Activated CD8-positive, alpha-beta memory T cell treated with anti-CD3 and anti-CD28 coated beads, Interleukin-2, amount 10 ng/mL, durations not matched to agents 7 days and 5 days (primary cell): ENCODE measurements around the gene ACOT8. TPM values are rescaled to one million over a fixed set of nuclear protein-coding genes. Genes with fewer than 3 reads are reported as not detected.
"Not testable (repeated sequence)": the region's sequence is repeated elsewhere in the genome, so short reads cannot be mapped to it uniquely, and the experiment has no call there.

Experiments
- ATAC-seq: fragments of 150-1000 bp; cut with Tn5 transposase; one replicate; pipeline ENCODE4 v1.10.0; 2021; ENCODE audit warnings: moderate library complexity
- CTCF ChIA-PET: fragments of 350-600 bp; sonication (Branson Sonifier 250); formaldehyde crosslinking; loops from one replicate; lab custom pipeline; 2021; ENCODE audit warnings: antibody characterized with exemption; lab: Charles Lee
- DNase-seq: peaks from one replicate; pipeline ENCODE4 v3.0.0-alpha.2; 2020
- H3K27ac Mint-ChIP-seq: one replicate; pipeline ENCODE4 v1.8.0; 2021; ENCODE audit warnings: mild to moderate bottlenecking, mixed read lengths
- H3K27me3 Mint-ChIP-seq: one replicate; pipeline ENCODE4 v1.8.0; 2021; ENCODE audit warnings: mixed read lengths
- H3K36me3 Mint-ChIP-seq: one replicate; pipeline ENCODE4 v1.8.0; 2021; ENCODE audit warnings: mild to moderate bottlenecking, mixed read lengths
- H3K4me1 Mint-ChIP-seq: one replicate; pipeline ENCODE4 v1.8.0; 2021; ENCODE audit warnings: mixed read lengths
- H3K4me3 Mint-ChIP-seq: one replicate; pipeline ENCODE4 v1.8.0; 2021; ENCODE audit warnings: mild to moderate bottlenecking, moderate library complexity, mixed read lengths
- H3K9me3 Mint-ChIP-seq: one replicate; pipeline ENCODE4 v1.8.0; 2022; ENCODE audit warnings: low read depth, mixed read lengths
- total RNA-seq, 2 experiments: library from RNA; stranded (reverse); gene quantifications; one replicate each; pipeline ENCODE4 v1.2.3, GENCODE V29; 2021

ACOT8 gene
- total RNA-seq, 2 experiments from 2014 or later: 36.1 TPM

GRCh38 chr20:45812157-45813005 is 44.8 kb downstream of the ACOT8 start, which contains the start of gene UBE2C:
Gene UBE2C (plus strand): TSS chr20:45812644. CDS start chr20:45812696, 52 bp downstream.
- CTCF ChIA-PET: interaction anchor here (1.1 to 5.4 kb wide), 10 partner anchors 12 to 159 kb away, joined by 3 to 30 read pairs (median 4); partner anchors contain the start of gene PCIF1
- H3K36me3 Mint-ChIP-seq: peaks cover 57% of the 10 kb centered on the region
- ATAC-seq (peak; percentile 99), DNase-seq (peak; percentile 99)
- peaks cover 30% of the 10 kb centered on the region for H3K4me1 Mint-ChIP-seq
- no peaks in the 10 kb centered on the region for H3K27me3 Mint-ChIP-seq
- H3K27ac Mint-ChIP-seq: peak within 1 kb of the TSS; percentile 88
- no peaks in the 10 kb centered on the region for H3K9me3 Mint-ChIP-seq
- H3K4me3 Mint-ChIP-seq: peak within 1 kb of the TSS; percentile 99

GRCh38 chr20:45810191-45810970 is 46.8 kb downstream of the ACOT8 start:
- no peak for ATAC-seq
- H3K4me3 Mint-ChIP-seq: no peak overlapping the region
- peaks cover 47% of the 10 kb centered on the region for H3K36me3 Mint-ChIP-seq
- no peaks in the 10 kb centered on the region for H3K27me3 Mint-ChIP-seq
- peak overlapping the region; percentile 39 for H3K27ac Mint-ChIP-seq
- CTCF ChIA-PET: interaction anchor here (0.9 to 3.6 kb wide), 3 partner anchors 11 to 125 kb away, joined by 3 to 22 read pairs (median 8); no protein-coding TSS in a partner anchor
- H3K4me1 Mint-ChIP-seq: peaks cover 22% of the 10 kb centered on the region
- no peaks in the 10 kb centered on the region for H3K9me3 Mint-ChIP-seq
- DNase-seq: no peak

- Mint-ChIP-seq H3K4me3 (no peak overlapping the region), H3K27me3 (no peaks in the 10 kb centered on the region), H3K27ac (no peak overlapping the region), H3K9me3 (no peaks in the 10 kb centered on the region), H3K4me1 (peaks cover 9% of the 10 kb centered on the region), H3K36me3 (peaks cover 20% of the 10 kb centered on the region)
- CTCF ChIA-PET: interaction anchor here (1.1 to 3.2 kb wide), 2 partner anchors 31 to 168 kb away, joined by 3 to 9 read pairs; no protein-coding TSS in a partner anchor
- ATAC-seq (no peak), DNase-seq (no peak)
These were observed 55.3 kb downstream of the ACOT8 start for GRCh38 chr20:45801851-45802250.

- peak overlapping the region; percentile 65 for H3K27ac Mint-ChIP-seq
- peaks cover 31% of the 10 kb centered on the region for H3K36me3 Mint-ChIP-seq
- no peaks in the 10 kb centered on the region for H3K9me3 Mint-ChIP-seq
- peaks cover 23% of the 10 kb centered on the region for H3K4me1 Mint-ChIP-seq
- H3K27me3 Mint-ChIP-seq: no peaks in the 10 kb centered on the region
- no peak overlapping the region for H3K4me3 Mint-ChIP-seq
- CTCF ChIA-PET: interaction anchor here (0.7 to 3.5 kb wide), 44 partner anchors 9 to 450 kb away, joined by 3 to 35 read pairs (median 5); partner anchors contain the start of genes ACOT8, CTSA, NEURL2 and SNX21
- DNase-seq: peak; percentile 83
- ATAC-seq: peak; percentile 97
These were observed 58.1 kb downstream of the ACOT8 start for GRCh38 chr20:45798935-45799642.

- H3K9me3 Mint-ChIP-seq, H3K4me3 Mint-ChIP-seq, DNase-seq, ATAC-seq, H3K27me3 Mint-ChIP-seq, H3K27ac Mint-ChIP-seq: not testable (repeated sequence)
- Mint-ChIP-seq H3K4me1 (peaks cover 27% of the 10 kb centered on the region), H3K36me3 (peaks cover 31% of the 10 kb centered on the region)
- CTCF ChIA-PET: interaction anchor here (0.9 to 3.5 kb wide), 8 partner anchors 10 to 425 kb away, joined by 3 to 35 read pairs (median 6); no protein-coding TSS in a partner anchor
These were observed 59.2 kb downstream of the ACOT8 start for GRCh38 chr20:45797955-45798354.

- Mint-ChIP-seq H3K36me3 (peaks cover 34% of the 10 kb centered on the region), H3K4me1 (peaks cover 31% of the 10 kb centered on the region)
- H3K27me3 Mint-ChIP-seq, H3K4me3 Mint-ChIP-seq, H3K27ac Mint-ChIP-seq, H3K9me3 Mint-ChIP-seq, CTCF ChIA-PET, ATAC-seq, DNase-seq: not testable (repeated sequence)
These were observed 59.7 kb downstream of the ACOT8 start for GRCh38 chr20:45797510-45797909.

GRCh38 chr20:45796337-45797065 is 60.7 kb downstream of the ACOT8 start:
- H3K27ac Mint-ChIP-seq: no peak overlapping the region
- CTCF ChIA-PET: interaction anchor here (0.8 to 1.5 kb wide), 2 partner anchors 25 to 28 kb away, joined by 3 read pairs; no protein-coding TSS in a partner anchor
- H3K9me3 Mint-ChIP-seq: no peaks in the 10 kb centered on the region

GRCh38 chr20:45792317-45793118 is 64.7 kb downstream of the ACOT8 start:
- Mint-ChIP-seq H3K27me3 (no peaks in the 10 kb centered on the region), H3K4me3 (peak overlapping the region; percentile 82), H3K4me1 (peaks cover 28% of the 10 kb centered on the region), H3K36me3 (peaks cover 31% of the 10 kb centered on the region), H3K27ac (peak overlapping the region; percentile 90), H3K9me3 (no peaks in the 10 kb centered on the region)
- DNase-seq (peak; percentile 46), ATAC-seq (peak; percentile 16)
- CTCF ChIA-PET: interaction anchor here (0.7 to 1.3 kb wide), 5 partner anchors 8 to 499 kb away, joined by 3 to 7 read pairs (median 4); partner anchors contain the start of genes CTSA, NEURL2 and SYS1

More at GRCh38 chr20:45796337-45797065, 60.7 kb downstream of the ACOT8 start:
- Mint-ChIP-seq H3K36me3 (peaks cover 33% of the 10 kb centered on the region), H3K4me3 (no peak overlapping the region), H3K4me1 (peaks cover 34% of the 10 kb centered on the region), H3K27me3 (no peaks in the 10 kb centered on the region)
- ATAC-seq (no peak), DNase-seq (no peak)

Other genes starting within 250 kb of the ACOT8 start
- not detected for gene WFDC10A, start 227.7 kb downstream of the ACOT8 start, total RNA-seq
- gene WFDC9, start 226.1 kb downstream of the ACOT8 start, total RNA-seq: not detected
- not detected for gene WFDC11, start 187.2 kb downstream of the ACOT8 start, total RNA-seq
- gene WFDC13, start 155.4 kb downstream of the ACOT8 start, total RNA-seq: not detected
- not detected for gene WFDC10B, start 152.4 kb downstream of the ACOT8 start, total RNA-seq
- not detected for gene SPINT4, start 135.0 kb downstream of the ACOT8 start, total RNA-seq
- not detected for gene WFDC3, start 65.5 kb downstream of the ACOT8 start, total RNA-seq
- gene DNTTIP1, start 65.4 kb downstream of the ACOT8 start, total RNA-seq: 10 to 100 TPM; 30.5 to 32.7 TPM
- gene UBE2C, start 44.7 kb downstream of the ACOT8 start, total RNA-seq: 100 to 1,000 TPM; 206 to 219 TPM
- gene TNNC2, start 30.1 kb downstream of the ACOT8 start, total RNA-seq: not detected
- gene SNX21, start 23.6 kb downstream of the ACOT8 start, total RNA-seq: 1 to 10 TPM in 1 of 2 experiments, under 1 TPM in 1; 0.96 to 1.1 TPM
- 1 to 10 TPM; 4.5 to 6.5 TPM for gene ZSWIM3, start 222 bp upstream of the ACOT8 start, total RNA-seq
- gene ZSWIM1, start 23.8 kb upstream of the ACOT8 start, total RNA-seq: 1 to 10 TPM; 2.2 to 4.4 TPM
- 1 to 10 TPM in 1 of 2 experiments, under 1 TPM in 1; 0.55 to 1.2 TPM for gene SPATA25, start 30.2 kb upstream of the ACOT8 start, total RNA-seq
- gene NEURL2, start 33.8 kb upstream of the ACOT8 start, total RNA-seq: 1 to 10 TPM in 1 of 2 experiments, under 1 TPM in 1; 0.91 to 1.9 TPM
- 10 to 100 TPM; 55.5 to 69.6 TPM for gene CTSA, start 33.9 kb upstream of the ACOT8 start, total RNA-seq
- gene PLTP, start 54.8 kb upstream of the ACOT8 start, total RNA-seq: 1 to 10 TPM; 3.2 to 3.3 TPM
- gene PCIF1, start 77.3 kb upstream of the ACOT8 start, total RNA-seq: 10 to 100 TPM; 41.6 to 52.3 TPM
- gene ZNF335, start 114.8 kb upstream of the ACOT8 start, total RNA-seq: 10 to 100 TPM; 39.4 to 40.6 TPM
- gene MMP9, start 151.5 kb upstream of the ACOT8 start, total RNA-seq: under 1 TPM in 1 of 2 experiments, not detected in 1; 0.30 TPM
- 1 to 10 TPM; 1.7 to 2.0 TPM for gene SLC12A5, start 171.8 kb upstream of the ACOT8 start, total RNA-seq
- 10 to 100 TPM; 24.5 to 36.9 TPM for gene NCOA5, start 232.6 kb upstream of the ACOT8 start, total RNA-seq